ENCODE data around the gene OR1E2. TPM values are rescaled to one million over a fixed set of nuclear protein-coding genes. Genes with fewer than 3 reads are reported as not detected.
"Not testable (repeated sequence)": the region's sequence is repeated elsewhere in the genome, so short reads cannot be mapped to it uniquely, and the experiment has no call there.

OR1E2 gene
- total and polyA plus RNA-seq, 8 donors = not detected

DNA sequence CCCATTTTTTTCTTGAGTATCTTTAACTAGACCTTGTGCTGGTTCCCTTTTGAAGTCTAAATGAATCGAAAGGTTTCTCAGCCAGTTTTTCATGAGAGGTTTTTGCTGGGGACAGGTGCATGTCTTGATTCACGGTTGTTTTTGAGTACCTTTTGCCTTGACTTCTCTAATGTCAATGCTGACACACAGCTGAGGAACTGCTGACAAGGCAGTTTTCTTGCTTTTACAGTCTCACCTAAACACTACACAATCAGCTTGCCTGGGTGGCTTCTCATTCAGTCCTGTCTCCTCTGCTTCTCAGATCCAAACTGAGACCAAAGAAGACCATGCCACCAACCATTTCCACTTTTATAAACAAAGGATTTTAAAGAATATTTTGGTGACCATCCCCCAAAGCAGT lies 15.4 kb downstream of the OR1E2 start:
- WGBS, 2 donors = 32 to 36% methylated on average over 2 of the region's 2 CpGs
- Histone ChIP-seq H3K27ac (no peak overlapping the region), H3K27me3 (no peaks in the 10 kb centered on the region), H3K4me1 (no peaks in the 10 kb centered on the region), H3K36me3 (no peaks in the 10 kb centered on the region), H3K4me3 (no peak overlapping the region), H3K9me3 (no peaks in the 10 kb centered on the region)
- DNase-seq (no peak), FAIRE-seq (no peak), ATAC-seq (no peak)
- TF ChIP-seq, protein P1, sequence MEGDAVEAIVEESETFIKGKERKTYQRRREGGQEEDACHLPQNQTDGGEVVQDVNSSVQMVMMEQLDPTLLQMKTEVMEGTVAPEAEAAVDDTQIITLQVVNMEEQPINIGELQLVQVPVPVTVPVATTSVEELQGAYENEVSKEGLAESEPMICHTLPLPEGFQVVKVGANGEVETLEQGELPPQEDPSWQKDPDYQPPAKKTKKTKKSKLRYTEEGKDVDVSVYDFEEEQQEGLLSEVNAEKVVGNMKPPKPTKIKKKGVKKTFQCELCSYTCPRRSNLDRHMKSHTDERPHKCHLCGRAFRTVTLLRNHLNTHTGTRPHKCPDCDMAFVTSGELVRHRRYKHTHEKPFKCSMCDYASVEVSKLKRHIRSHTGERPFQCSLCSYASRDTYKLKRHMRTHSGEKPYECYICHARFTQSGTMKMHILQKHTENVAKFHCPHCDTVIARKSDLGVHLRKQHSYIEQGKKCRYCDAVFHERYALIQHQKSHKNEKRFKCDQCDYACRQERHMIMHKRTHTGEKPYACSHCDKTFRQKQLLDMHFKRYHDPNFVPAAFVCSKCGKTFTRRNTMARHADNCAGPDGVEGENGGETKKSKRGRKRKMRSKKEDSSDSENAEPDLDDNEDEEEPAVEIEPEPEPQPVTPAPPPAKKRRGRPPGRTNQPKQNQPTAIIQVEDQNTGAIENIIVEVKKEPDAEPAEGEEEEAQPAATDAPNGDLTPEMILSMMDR (IDR thresholded peaks at IDR 0.05) = no peak
- intact Hi-C loops (cut with DNase I) = no loop called here

DNA sequence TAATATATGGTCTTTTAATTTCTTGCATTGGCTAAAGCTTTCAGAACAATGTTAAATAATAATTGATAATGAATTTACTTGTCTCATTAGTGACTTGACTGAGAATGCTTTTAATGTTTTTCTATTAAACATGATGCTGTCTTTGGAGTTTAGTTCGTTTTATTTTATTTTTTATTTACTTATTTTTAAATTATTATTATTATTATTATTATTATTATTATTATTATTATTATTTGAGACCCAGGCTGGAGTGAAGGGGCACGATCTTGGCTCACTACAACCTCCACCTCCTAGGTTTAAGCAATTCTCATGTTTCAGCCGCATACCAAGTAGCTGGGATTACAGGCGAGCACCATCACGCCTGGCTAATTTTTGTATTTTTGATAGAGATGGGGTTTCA lies 18.0 kb downstream of the OR1E2 start:
- intact Hi-C loops (cut with DNase I) = no loop called here
- Histone ChIP-seq H3K27me3 (no peaks in the 10 kb centered on the region), H3K4me1 (no peaks in the 10 kb centered on the region), H3K9me3 (no peaks in the 10 kb centered on the region), H3K4me3 (no peak overlapping the region), H3K27ac (no peak overlapping the region), H3K36me3 (no peaks in the 10 kb centered on the region)
- no peak for DNase-seq
- TF ChIP-seq, protein P1 (IDR thresholded peaks at IDR 0.05) = no peak
- 67 to 82% methylated on average over 5 of the region's 5 CpGs for WGBS, 2 donors
- no peak for ATAC-seq
- FAIRE-seq = no peak

GRCh38 chr17:3412216-3412615 lies 21.4 kb downstream of the OR1E2 start:
- H3K9me3 ChIP-seq; H3K4me1 ChIP-seq; H3K27ac ChIP-seq; H3K36me3 ChIP-seq; ATAC-seq; intact Hi-C loops (cut with DNase I); DNase-seq; H3K27me3 ChIP-seq; FAIRE-seq; H3K4me3 ChIP-seq: not testable (repeated sequence)
- 50 to 64% methylated on average over 1 to 5 of the region's 16 CpGs for WGBS, 2 donors

DNA sequence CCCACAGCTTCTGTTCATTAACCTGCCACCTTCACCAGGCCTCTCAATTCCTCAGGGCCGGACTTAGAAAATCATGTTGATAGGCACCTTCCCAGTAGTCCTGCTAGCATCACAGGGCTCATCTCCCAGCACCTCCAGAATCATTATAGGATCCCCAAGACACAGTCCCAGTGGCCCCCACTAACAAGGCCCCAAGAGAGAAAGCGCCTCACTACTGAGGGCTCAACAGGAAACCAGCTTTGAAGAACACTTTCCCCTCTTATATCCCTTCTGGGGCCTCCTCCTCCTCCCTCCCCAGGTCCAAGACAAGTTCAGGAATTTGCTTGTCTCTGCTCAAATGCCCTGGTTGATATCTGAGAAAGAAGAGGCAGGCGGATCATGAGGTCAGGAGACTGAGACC lies 22.6 kb downstream of the OR1E2 start, which contains the start of gene OR3A3:
TSS of gene OR3A3 (plus strand) at position 301 of the 400 bp plus-strand sequence.
- TF ChIP-seq, protein P1 (IDR thresholded peaks at IDR 0.05) = no peak
- intact Hi-C loops (cut with DNase I) = no loop called here
- WGBS, 2 donors = 72 to 73% methylated on average over 3 of the region's 3 CpGs
- FAIRE-seq (no peak), ATAC-seq (no peak), DNase-seq (no peak)
- no peaks in the 10 kb centered on the region for H3K36me3 ChIP-seq
- H3K4me3 ChIP-seq = no peak within 1 kb of the TSS
- H3K27ac ChIP-seq = no peak within 1 kb of the TSS
- H3K27me3 ChIP-seq = no peaks in the 10 kb centered on the region
- H3K9me3 ChIP-seq = no peaks in the 10 kb centered on the region
- no peaks in the 10 kb centered on the region for H3K4me1 ChIP-seq

- DNase-seq; intact Hi-C loops (cut with DNase I); ATAC-seq; H3K4me3 ChIP-seq; FAIRE-seq; H3K27me3 ChIP-seq; H3K27ac ChIP-seq; H3K9me3 ChIP-seq; H3K4me1 ChIP-seq; H3K36me3 ChIP-seq: not testable (repeated sequence)
- 65 to 87% methylated on average over 1 of the region's 1 CpG for WGBS, 2 donors
Observed at GRCh38 chr17:3403856-3404255, 29.8 kb downstream of the OR1E2 start.

DNA sequence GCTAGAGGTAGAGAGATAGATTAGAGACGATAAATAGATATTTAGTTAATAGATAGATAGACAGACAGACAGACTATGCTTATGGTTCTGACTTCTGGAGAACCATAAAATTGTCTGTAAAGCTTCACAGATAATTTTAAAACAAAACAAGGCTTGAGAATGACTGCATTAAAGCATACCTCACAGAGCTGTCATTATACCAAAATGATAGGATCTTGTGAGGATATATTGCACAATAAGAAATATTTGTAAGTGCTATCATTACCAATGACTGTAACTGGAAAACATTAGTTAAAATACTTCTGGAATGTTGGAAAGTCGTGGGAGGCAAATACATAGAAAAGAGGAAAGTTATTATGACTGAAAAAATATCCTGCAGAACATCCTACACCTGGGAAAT lies 31.9 kb downstream of the OR1E2 start:
- Histone ChIP-seq H3K36me3 (no peaks in the 10 kb centered on the region), H3K27ac (no peak overlapping the region), H3K4me3 (no peak overlapping the region), H3K9me3 (no peaks in the 10 kb centered on the region), H3K4me1 (no peaks in the 10 kb centered on the region), H3K27me3 (no peaks in the 10 kb centered on the region)
- WGBS, 2 donors = 30 to 36% methylated on average over 2 of the region's 2 CpGs
- TF ChIP-seq, protein P1 (IDR thresholded peaks at IDR 0.05) = no peak
- intact Hi-C loops (cut with DNase I) = no loop called here
- ATAC-seq = no peak
- no peak for FAIRE-seq
- DNase-seq = no peak
